ENCODE results near the gene PITRM1. TPM values are rescaled to one million over a fixed set of nuclear protein-coding genes. Genes with fewer than 3 reads are reported as not detected.

Gene PITRM1
- total and polyA plus RNA-seq, 2 donors (not counting 3 experiments of a cell fraction or from before 2014, with no cell fraction given) = 83.2 to 145 TPM

DNA sequence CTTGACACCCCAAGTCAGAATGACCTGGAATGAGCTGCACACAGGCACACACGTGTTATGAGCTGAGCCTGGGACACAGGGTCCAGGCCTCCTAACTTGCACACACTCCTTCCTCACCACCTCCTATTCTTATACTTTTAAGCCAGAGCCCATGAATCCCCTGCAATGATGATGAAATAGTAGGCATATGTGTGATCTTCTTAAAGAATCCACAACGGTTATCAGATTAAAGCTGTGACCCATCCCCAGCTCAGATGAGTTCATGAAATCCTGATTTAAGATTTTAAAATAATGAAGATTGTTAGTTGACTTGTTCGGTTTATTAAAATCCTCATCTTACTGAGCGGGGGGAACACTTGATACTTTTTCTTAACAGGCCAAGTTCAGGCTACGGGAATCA, 38.6 kb downstream of the PITRM1 start:
- no peaks in the 10 kb centered on the region for H4K20me1 ChIP-seq (replicated peaks; ENCODE audit: control insufficient read depth, extremely low read depth, insufficient read depth, low read length)
- no peak overlapping the region for H3K9ac ChIP-seq (replicated peaks; ENCODE audit: extremely low read depth, insufficient read depth, low read length)
- TF ChIP-seq JUN (IDR thresholded peaks at IDR 0.05; ENCODE audit: borderline replicate concordance, insufficient read depth, insufficient read length, low read depth) = no peak
- TF ChIP-seq POLR2AphosphoS5 (IDR thresholded peaks at IDR 0.05; ENCODE audit: insufficient read depth, low read depth, low read length) = no peak
- TF ChIP-seq, protein P1, sequence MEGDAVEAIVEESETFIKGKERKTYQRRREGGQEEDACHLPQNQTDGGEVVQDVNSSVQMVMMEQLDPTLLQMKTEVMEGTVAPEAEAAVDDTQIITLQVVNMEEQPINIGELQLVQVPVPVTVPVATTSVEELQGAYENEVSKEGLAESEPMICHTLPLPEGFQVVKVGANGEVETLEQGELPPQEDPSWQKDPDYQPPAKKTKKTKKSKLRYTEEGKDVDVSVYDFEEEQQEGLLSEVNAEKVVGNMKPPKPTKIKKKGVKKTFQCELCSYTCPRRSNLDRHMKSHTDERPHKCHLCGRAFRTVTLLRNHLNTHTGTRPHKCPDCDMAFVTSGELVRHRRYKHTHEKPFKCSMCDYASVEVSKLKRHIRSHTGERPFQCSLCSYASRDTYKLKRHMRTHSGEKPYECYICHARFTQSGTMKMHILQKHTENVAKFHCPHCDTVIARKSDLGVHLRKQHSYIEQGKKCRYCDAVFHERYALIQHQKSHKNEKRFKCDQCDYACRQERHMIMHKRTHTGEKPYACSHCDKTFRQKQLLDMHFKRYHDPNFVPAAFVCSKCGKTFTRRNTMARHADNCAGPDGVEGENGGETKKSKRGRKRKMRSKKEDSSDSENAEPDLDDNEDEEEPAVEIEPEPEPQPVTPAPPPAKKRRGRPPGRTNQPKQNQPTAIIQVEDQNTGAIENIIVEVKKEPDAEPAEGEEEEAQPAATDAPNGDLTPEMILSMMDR (IDR thresholded peaks at IDR 0.05; ENCODE audit: extremely low read depth in 1 of 2, insufficient read depth in 1 of 2, low read depth in 1 of 2, low read length in 2 of 2) = no peak
- TF ChIP-seq, protein P2, sequence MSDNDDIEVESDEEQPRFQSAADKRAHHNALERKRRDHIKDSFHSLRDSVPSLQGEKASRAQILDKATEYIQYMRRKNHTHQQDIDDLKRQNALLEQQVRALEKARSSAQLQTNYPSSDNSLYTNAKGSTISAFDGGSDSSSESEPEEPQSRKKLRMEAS (IDR thresholded peaks at IDR 0.05; ENCODE audit: insufficient read depth, insufficient read length) = no peak
- no peak for TF ChIP-seq POLR2A (IDR thresholded peaks at IDR 0.05; ENCODE audit: low read depth, low read length)
- TF ChIP-seq EZH2 (IDR thresholded peaks at IDR 0.05; ENCODE audit: borderline replicate concordance, low read depth, low read length, severe bottlenecking) = no peak
- no peak for TF ChIP-seq GATA2 (IDR thresholded peaks at IDR 0.05; ENCODE audit: insufficient read depth, insufficient read length, low read depth, low read length)
- TF ChIP-seq MYC (IDR thresholded peaks at IDR 0.05; ENCODE audit: low read depth, low read length) = no peak
- TF ChIP-seq FOS (IDR thresholded peaks at IDR 0.05; ENCODE audit: borderline replicate concordance, insufficient read depth, low read length) = no peak
- peaks cover 35 to 58% of the 10 kb centered on the region in 2 experiments for H3K36me3 ChIP-seq (ENCODE audit: control insufficient read depth in 2 of 2, extremely low read depth in 1 of 2, insufficient read depth in 2 of 2, low read length in 2 of 2)
- dilution Hi-C loops (cut with MboI; ENCODE audit: extremely low pct_ligation_motif_present, low sequenced_read_pairs) (no loop called here), intact Hi-C loops (cut with micrococcal nuclease) (no loop called here)
- no TSS peak for BruUV-seq (replicated peaks)
- no peak overlapping the region for H3K27ac ChIP-seq (ENCODE audit: insufficient read depth, low read depth, low read length)
- ChIA-PET POLR2A (no interaction called here), CTCF (interaction anchor here (1.0 kb wide), 1 partner anchor 65 kb away, joined by 3 read pairs; no protein-coding TSS in a partner anchor)
- H3K79me2 ChIP-seq (ENCODE audit: control insufficient read depth, insufficient read depth, low read length) = no peaks in the 10 kb centered on the region
- no peak for DNase-seq (ENCODE audit: low read depth, low spot score)
- no peak overlapping the region for H3K4me2 ChIP-seq (ENCODE audit: insufficient read depth, low read length)
- no peak overlapping the region for H3K4me3 ChIP-seq (replicated peaks in 1 of 3; ENCODE audit: insufficient read depth in 1 of 3, low read depth in 1 of 3, low read length in 3 of 3)
- no peaks in the 10 kb centered on the region for H3K27me3 ChIP-seq (ENCODE audit: control insufficient read depth in 2 of 2, insufficient read depth in 2 of 2, low read length in 2 of 2)
- H2AFZ ChIP-seq (ENCODE audit: low read depth, low read length) = no peak overlapping the region
- no peaks in the 10 kb centered on the region for H3K9me1 ChIP-seq (replicated peaks; ENCODE audit: control insufficient read depth, extremely low read depth, insufficient read depth, low read length)
- H3K4me1 ChIP-seq (ENCODE audit: control insufficient read depth, extremely low read depth, insufficient read depth, low read length) = no peaks in the 10 kb centered on the region
- no peaks in the 10 kb centered on the region for H3K9me3 ChIP-seq (replicated peaks; ENCODE audit: control insufficient read depth, insufficient read depth, low read length)
- FAIRE-seq = peak; percentile 24

All from endothelial cell of umbilical vein (primary cell).